Gastrocnemius medialis (tissue), 4 donors: Measurements from ENCODE around the gene ZBTB4.
A peak's percentile ranks its signal among the peaks of the same experiment; 100 is the strongest.

ENCODE experiments used
- POLR2A ChIP-seq, 2 donors: fragments of 450-650 bp; IDR thresholded peaks; one replicate each; pipeline ENCODE4 v1.6.1; 2017; ENCODE audit warnings: antibody characterized with exemption in 2 of 2, mild to moderate bottlenecking in 2 of 2, moderate library complexity in 2 of 2
- TF ChIP-seq, protein P1 (sequence below), 5 experiments: fragments of 450-650 bp in 3 of 5; fragments of 200-600 bp in 2 of 5; sonication (generic) in 2 of 5; IDR thresholded peaks in 4 of 5; conservative IDR thresholded peaks in 1 of 5; 1 replicate in 4 of 5; 2 replicates in 1 of 5; pipeline ENCODE4 v1.5.1; 2016 to 2019; ENCODE audit warnings: antibody characterized with exemption in 5 of 5, mild to moderate bottlenecking in 3 of 5, moderate library complexity in 3 of 5

DNA sequence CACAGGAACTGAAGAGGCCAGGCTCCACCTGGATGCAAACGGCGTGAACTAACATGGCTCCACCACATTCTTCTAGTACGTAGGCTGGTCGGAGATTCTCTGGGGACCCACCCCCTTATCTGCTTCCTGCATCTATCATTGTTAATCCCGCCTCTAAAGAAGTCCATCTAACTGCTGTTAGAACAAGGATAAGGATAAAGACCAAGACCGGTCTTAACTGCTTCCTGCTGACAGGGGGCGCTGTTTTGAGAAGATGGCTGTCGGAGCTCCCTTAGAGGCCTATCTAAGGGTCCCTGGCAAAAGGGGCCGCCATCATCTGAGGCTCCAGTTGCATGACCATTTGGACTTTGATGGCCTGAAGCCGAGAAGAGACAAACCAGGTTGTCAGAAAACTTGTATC is 43.6 kb upstream of the ZBTB4 start:
- TF ChIP-seq, protein P1, sequence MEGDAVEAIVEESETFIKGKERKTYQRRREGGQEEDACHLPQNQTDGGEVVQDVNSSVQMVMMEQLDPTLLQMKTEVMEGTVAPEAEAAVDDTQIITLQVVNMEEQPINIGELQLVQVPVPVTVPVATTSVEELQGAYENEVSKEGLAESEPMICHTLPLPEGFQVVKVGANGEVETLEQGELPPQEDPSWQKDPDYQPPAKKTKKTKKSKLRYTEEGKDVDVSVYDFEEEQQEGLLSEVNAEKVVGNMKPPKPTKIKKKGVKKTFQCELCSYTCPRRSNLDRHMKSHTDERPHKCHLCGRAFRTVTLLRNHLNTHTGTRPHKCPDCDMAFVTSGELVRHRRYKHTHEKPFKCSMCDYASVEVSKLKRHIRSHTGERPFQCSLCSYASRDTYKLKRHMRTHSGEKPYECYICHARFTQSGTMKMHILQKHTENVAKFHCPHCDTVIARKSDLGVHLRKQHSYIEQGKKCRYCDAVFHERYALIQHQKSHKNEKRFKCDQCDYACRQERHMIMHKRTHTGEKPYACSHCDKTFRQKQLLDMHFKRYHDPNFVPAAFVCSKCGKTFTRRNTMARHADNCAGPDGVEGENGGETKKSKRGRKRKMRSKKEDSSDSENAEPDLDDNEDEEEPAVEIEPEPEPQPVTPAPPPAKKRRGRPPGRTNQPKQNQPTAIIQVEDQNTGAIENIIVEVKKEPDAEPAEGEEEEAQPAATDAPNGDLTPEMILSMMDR (IDR thresholded peaks at IDR 0.05 in 4 of 5, conservative IDR thresholded peaks at IDR 0.05 in 1 of 5) = peak in 2 of 5 experiments; percentile 39 to 47
- TF ChIP-seq POLR2A (IDR thresholded peaks at IDR 0.05) = no peak
